Endothelial cell (in vitro differentiated cells): ENCODE results near the gene ZNHIT3. TPM values are rescaled to one million over a fixed set of nuclear protein-coding genes. Genes with fewer than 3 reads are reported as not detected.
A peak's percentile ranks its signal among the peaks of the same experiment; 100 is the strongest.

Experiments
- DNase-seq: peaks from one replicate; pipeline ENCODE4 v3.0.0; 2021; ENCODE audit warnings: low spot score
- H3K27ac Mint-ChIP-seq: one replicate; pipeline ENCODE4 v1.8.0; 2021; ENCODE audit warnings: mixed read lengths, inconsistent platforms; ENCODE audit not compliant: unreplicated experiment
- H3K27me3 Mint-ChIP-seq: one replicate; pipeline ENCODE4 v1.8.0; 2021; ENCODE audit warnings: mild to moderate bottlenecking, moderate library complexity, mixed read lengths, inconsistent platforms; ENCODE audit not compliant: unreplicated experiment
- H3K36me3 Mint-ChIP-seq: one replicate; pipeline ENCODE4 v1.8.0; 2021; ENCODE audit warnings: mild to moderate bottlenecking, low read depth, mixed read lengths, inconsistent platforms; ENCODE audit not compliant: unreplicated experiment
- H3K4me1 Mint-ChIP-seq: one replicate; pipeline ENCODE4 v1.8.0; 2021; ENCODE audit warnings: mild to moderate bottlenecking, mixed read lengths, inconsistent platforms; ENCODE audit not compliant: unreplicated experiment
- H3K4me3 Mint-ChIP-seq: one replicate; pipeline ENCODE4 v1.8.0; 2021; ENCODE audit warnings: mild to moderate bottlenecking, mixed read lengths, inconsistent platforms; ENCODE audit not compliant: unreplicated experiment
- H3K9me3 Mint-ChIP-seq: one replicate; pipeline ENCODE4 v1.8.0; 2021; ENCODE audit warnings: mixed read lengths, inconsistent platforms; ENCODE audit not compliant: unreplicated experiment
- total RNA-seq: library from RNA; stranded (reverse); fragmentation: NEBNext Ultra II Directional; extraction: Animal tissue kit (Norgen Biotek cat#: 25700); gene quantifications from one replicate; pipeline ENCODE4 v1.2.1, GENCODE V29; 2021; ENCODE audit not compliant: unreplicated experiment
- TF ChIP-seq, protein P1 (sequence below): fragments of 200-600 bp; sonication (generic); IDR thresholded peaks from one replicate; pipeline ENCODE4 v1.5.0; 2021; ENCODE audit warnings: antibody characterized with exemption; ENCODE audit not compliant: unreplicated experiment

The ZNHIT3 gene
- total RNA-seq, 1 donor from 2014 or later = 46.9 TPM

DNA sequence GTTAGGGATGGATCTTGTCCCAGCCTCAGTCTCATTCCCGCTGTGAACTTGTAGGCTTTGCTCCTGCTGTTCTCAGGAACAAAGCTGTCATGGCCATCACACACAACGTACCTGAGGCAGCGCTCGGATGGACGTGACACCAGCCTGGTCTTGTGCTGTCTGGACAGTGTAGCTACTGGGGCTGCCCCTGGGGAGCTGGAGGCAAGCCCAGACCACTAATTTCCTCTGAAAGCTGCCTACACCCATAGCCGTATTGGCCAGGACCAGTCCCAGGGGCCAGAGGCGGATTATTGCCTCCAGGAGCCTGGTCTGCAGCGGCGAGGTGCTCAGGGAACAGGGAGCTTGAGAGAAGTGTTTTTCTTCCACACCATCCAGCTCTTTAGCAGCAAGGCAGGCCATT is 11.7 kb downstream of the ZNHIT3 start:
- H3K27me3 Mint-ChIP-seq = peaks cover 2% of the 10 kb centered on the region
- TF ChIP-seq, protein P1, sequence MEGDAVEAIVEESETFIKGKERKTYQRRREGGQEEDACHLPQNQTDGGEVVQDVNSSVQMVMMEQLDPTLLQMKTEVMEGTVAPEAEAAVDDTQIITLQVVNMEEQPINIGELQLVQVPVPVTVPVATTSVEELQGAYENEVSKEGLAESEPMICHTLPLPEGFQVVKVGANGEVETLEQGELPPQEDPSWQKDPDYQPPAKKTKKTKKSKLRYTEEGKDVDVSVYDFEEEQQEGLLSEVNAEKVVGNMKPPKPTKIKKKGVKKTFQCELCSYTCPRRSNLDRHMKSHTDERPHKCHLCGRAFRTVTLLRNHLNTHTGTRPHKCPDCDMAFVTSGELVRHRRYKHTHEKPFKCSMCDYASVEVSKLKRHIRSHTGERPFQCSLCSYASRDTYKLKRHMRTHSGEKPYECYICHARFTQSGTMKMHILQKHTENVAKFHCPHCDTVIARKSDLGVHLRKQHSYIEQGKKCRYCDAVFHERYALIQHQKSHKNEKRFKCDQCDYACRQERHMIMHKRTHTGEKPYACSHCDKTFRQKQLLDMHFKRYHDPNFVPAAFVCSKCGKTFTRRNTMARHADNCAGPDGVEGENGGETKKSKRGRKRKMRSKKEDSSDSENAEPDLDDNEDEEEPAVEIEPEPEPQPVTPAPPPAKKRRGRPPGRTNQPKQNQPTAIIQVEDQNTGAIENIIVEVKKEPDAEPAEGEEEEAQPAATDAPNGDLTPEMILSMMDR = no peak
- H3K4me1 Mint-ChIP-seq = peaks cover 5% of the 10 kb centered on the region
- no peak overlapping the region for H3K4me3 Mint-ChIP-seq
- no peaks in the 10 kb centered on the region for H3K9me3 Mint-ChIP-seq
- no peak overlapping the region for H3K27ac Mint-ChIP-seq
- peaks cover 28% of the 10 kb centered on the region for H3K36me3 Mint-ChIP-seq
- no peak for DNase-seq

GRCh38 chr17:36498560-36499300 is 12.2 kb downstream of the ZNHIT3 start:
- peak overlapping the region; percentile 67 for H3K27ac Mint-ChIP-seq
- DNase-seq = no peak
- no peak overlapping the region for H3K4me3 Mint-ChIP-seq
- TF ChIP-seq, protein P1 = no peak
- peaks cover 33% of the 10 kb centered on the region for H3K36me3 Mint-ChIP-seq
- peaks cover 5% of the 10 kb centered on the region for H3K4me1 Mint-ChIP-seq
- H3K9me3 Mint-ChIP-seq = no peaks in the 10 kb centered on the region
- peaks cover 2% of the 10 kb centered on the region for H3K27me3 Mint-ChIP-seq

- DNase-seq = no peak
- H3K36me3 Mint-ChIP-seq = peaks cover 31% of the 10 kb centered on the region
- TF ChIP-seq, protein P1 = no peak
- H3K4me3 Mint-ChIP-seq = no peak overlapping the region
- H3K27ac Mint-ChIP-seq = no peak overlapping the region
- peaks cover 5% of the 10 kb centered on the region for H3K4me1 Mint-ChIP-seq
- no peaks in the 10 kb centered on the region for H3K9me3 Mint-ChIP-seq
- peaks cover 2% of the 10 kb centered on the region for H3K27me3 Mint-ChIP-seq
These were observed 14.3 kb downstream of the ZNHIT3 start for GRCh38 chr17:36500745-36501225.

- H3K36me3 Mint-ChIP-seq = peaks cover 29% of the 10 kb centered on the region
- no peak overlapping the region for H3K27ac Mint-ChIP-seq
- peaks cover 5% of the 10 kb centered on the region for H3K4me1 Mint-ChIP-seq
- H3K9me3 Mint-ChIP-seq = no peaks in the 10 kb centered on the region
- no peak overlapping the region for H3K4me3 Mint-ChIP-seq
- peaks cover 4% of the 10 kb centered on the region for H3K27me3 Mint-ChIP-seq
- no peak for DNase-seq
- TF ChIP-seq, protein P1 = no peak
These were observed 14.9 kb downstream of the ZNHIT3 start for GRCh38 chr17:36501351-36501750.

DNA sequence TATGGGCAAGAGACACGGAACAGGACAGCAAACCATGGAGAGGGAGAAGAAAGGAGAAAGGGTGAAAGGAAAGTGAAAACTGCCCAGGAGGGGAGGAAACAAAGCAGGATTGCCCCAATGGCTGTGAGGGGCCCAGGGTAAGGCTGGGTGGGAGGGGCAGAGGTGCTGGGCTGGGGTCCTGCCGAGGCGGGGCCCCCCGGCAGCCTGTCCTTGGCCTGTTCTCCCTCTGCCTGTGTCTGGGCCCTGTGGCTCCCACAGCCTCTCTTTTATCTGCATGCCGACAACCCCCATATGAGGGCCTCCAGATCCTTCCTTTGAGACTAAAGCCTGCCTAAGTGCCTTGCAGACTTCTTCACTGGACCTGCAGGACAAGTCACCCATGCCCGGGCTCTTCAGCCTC is 15.5 kb downstream of the ZNHIT3 start:
- peaks cover 5% of the 10 kb centered on the region for H3K4me1 Mint-ChIP-seq
- H3K4me3 Mint-ChIP-seq = peak overlapping the region; percentile 32
- peaks cover 4% of the 10 kb centered on the region for H3K27me3 Mint-ChIP-seq
- no peak for DNase-seq
- H3K9me3 Mint-ChIP-seq = no peaks in the 10 kb centered on the region
- H3K27ac Mint-ChIP-seq = peak overlapping the region; percentile 23
- TF ChIP-seq, protein P1 = no peak
- peaks cover 29% of the 10 kb centered on the region for H3K36me3 Mint-ChIP-seq
